Ovary (tissue), 9 donors: Measurements from ENCODE around the gene RASL10A. TPM values are rescaled to one million over a fixed set of nuclear protein-coding genes. Genes with fewer than 3 reads are reported as not detected.

Experiments used
- DNase-seq, 5 donors: peaks; one replicate each; pipeline ENCODE4 v3.0.0-alpha.2; 2019 to 2020
- H3K27ac ChIP-seq, 2 donors: fragments of 200-600 bp; one replicate each; pipeline versions ENCODE4 v1.5.1 to v1.8.0; 2019 to 2022
- H3K27me3 ChIP-seq: fragments of 200-600 bp; one replicate; pipeline ENCODE4 v1.8.0; 2022
- H3K36me3 ChIP-seq: fragments of 200-600 bp; sonication (generic); one replicate; pipeline ENCODE4 v1.5.1; 2019
- H3K4me1 ChIP-seq: one replicate; pipeline ENCODE4 v1.8.1; 2013; ENCODE audit warnings: mild to moderate bottlenecking, moderate library complexity; ENCODE audit not compliant: insufficient read depth
- H3K4me3 ChIP-seq: fragments of 200-600 bp; sonication (generic); one replicate; pipeline ENCODE4 v1.5.1; 2017
- H3K9me3 ChIP-seq, 2 donors: fragments of 200-600 bp in 1 of 2; sonication (generic) in 1 of 2; one replicate each; pipeline versions ENCODE4 v1.5.1 to v1.8.1; 2013 to 2019; ENCODE audit warnings: mild to moderate bottlenecking in 1 of 2, moderate library complexity in 1 of 2
- EP300 ChIP-seq: sonication (generic); formaldehyde crosslinking; IDR thresholded peaks from one replicate; pipeline ENCODE4 v1.6.1; 2017; ENCODE audit warnings: antibody characterized with exemption
- POLR2A ChIP-seq: fragments of 450-650 bp; IDR thresholded peaks from one replicate; pipeline ENCODE4 v1.6.1; 2017; ENCODE audit warnings: antibody characterized with exemption, mild to moderate bottlenecking, moderate library complexity
- WGBS, 3 donors: extraction: QIAGEN DNeasy Blood & Tissue Kit in 1 of 3; methylation state at CpG; one replicate each; pipeline versions ENCODE4 v1.1.5 to v1.1.7; 2013 to 2017; 5-methylcytosine and 5-hydroxymethylcytosine counted together
- intact Hi-C, 4 donors: fragments of 100-400 bp; cut with DNase I; formaldehyde crosslinking; loops; one replicate each; pipeline versions ENCODE4 v1.11.0 to v1.15.1; 2022 to 2023
- polyA plus RNA-seq, 2 donors: library from polyadenylated mRNA; stranded (reverse); fragments of 200-250 nt in 1 of 2; fragments of 350-450 nt in 1 of 2; fragmentation: Illumina TruSeq in 1 of 2; extraction: RNeasy Lipid Tissue Mini Kit (QIAGEN cat#74804) in 1 of 2; gene quantifications; one replicate each; pipeline ENCODE4 v1.2.3, GENCODE V29; 2013 to 2014
- total RNA-seq, 7 donors: library from RNA; depleted of rRNA in 2 of 7; stranded (reverse); fragments of >200 nt in 2 of 7; fragmentation: NEBNext Ultra II Directional in 3 of 7; extraction: Animal tissue kit (Norgen Biotek cat#: 25700) in 3 of 7; gene quantifications; one replicate each; pipeline versions ENCODE4 v1.1.0 to v1.2.4, GENCODE V29; 2016 to 2023
- TF ChIP-seq, protein P1 (sequence below), 3 donors: fragments of 450-650 bp in 2 of 3; fragments of 200-600 bp in 1 of 3; IDR thresholded peaks; one replicate each; pipeline versions ENCODE4 v1.5.1 to v1.8.0; 2016 to 2022; ENCODE audit warnings: antibody characterized with exemption in 3 of 3, mild to moderate bottlenecking in 1 of 3
- donor health status: DM: no; HTN: no; CAD: no; lungs with moderate emphysema.
- donor health status: DM: no; HTN: no; CAD: no.
- donor health status: Bipolar disorder and iron deficiency.
- donor health status: DM: yes; HTN: yes; CAD: no.
- donor health status: DM: no; HTN: no; CAD: no.
- donor health status: DM: yes; HTN: yes; CAD: no.

The RASL10A gene
- total and polyA plus RNA-seq, 9 donors, result 0.22 to 0.53 (median 0.40) TPM; not detected in 3

DNA sequence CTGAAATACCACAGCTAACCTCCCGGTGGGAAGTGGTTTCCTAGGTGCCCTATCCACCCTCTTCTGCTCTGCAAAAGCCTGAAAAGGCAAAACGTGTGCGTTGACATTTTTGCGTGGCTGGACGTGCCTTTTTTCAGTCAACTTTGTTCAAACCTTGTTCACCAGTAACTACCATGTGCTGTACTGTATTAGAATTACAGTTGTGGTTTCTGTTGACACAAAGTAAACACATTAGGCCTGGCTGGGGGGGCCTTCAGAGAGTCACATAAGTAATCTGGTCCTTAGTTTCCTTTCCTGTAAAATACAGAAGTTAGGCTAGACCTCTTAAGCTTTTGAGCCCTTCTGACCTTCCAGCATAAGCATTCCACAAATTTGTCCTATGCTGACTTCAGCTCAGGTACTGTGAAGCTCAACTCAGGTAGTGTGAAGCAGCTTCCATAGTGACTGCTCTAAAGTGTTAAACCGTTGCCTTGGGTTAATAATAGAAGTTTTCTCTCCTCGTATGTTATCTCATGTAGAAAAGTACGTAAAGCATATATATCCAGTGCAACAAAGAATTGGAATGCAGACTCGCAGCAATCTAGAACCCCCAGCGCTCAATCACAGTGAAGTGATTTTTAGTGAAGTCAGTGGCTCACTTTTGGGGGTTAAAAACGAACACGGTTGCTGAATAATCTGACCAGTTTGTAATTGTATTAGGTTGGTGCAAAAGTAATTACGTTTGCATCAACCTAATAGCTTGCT is 45.6 kb downstream of the RASL10A start:
- Histone ChIP-seq H3K36me3 (no peaks in the 10 kb centered on the region), H3K27ac (no peak overlapping the region), H3K27me3 (no peaks in the 10 kb centered on the region), H3K4me1 (peaks cover 11% of the 10 kb centered on the region), H3K4me3 (peak overlapping the region; percentile 98), H3K9me3 (no peaks in the 10 kb centered on the region)
- WGBS, 3 donors, result 9 to 10% (median 9%) methylated on average over 13 of the region's 13 CpGs
- peak in 1 of 5 donors; percentile 13 for DNase-seq
- intact Hi-C loops, result no loop called here
- TF ChIP-seq POLR2A, result no peak
- no peak for TF ChIP-seq EP300
- TF ChIP-seq, protein P1, sequence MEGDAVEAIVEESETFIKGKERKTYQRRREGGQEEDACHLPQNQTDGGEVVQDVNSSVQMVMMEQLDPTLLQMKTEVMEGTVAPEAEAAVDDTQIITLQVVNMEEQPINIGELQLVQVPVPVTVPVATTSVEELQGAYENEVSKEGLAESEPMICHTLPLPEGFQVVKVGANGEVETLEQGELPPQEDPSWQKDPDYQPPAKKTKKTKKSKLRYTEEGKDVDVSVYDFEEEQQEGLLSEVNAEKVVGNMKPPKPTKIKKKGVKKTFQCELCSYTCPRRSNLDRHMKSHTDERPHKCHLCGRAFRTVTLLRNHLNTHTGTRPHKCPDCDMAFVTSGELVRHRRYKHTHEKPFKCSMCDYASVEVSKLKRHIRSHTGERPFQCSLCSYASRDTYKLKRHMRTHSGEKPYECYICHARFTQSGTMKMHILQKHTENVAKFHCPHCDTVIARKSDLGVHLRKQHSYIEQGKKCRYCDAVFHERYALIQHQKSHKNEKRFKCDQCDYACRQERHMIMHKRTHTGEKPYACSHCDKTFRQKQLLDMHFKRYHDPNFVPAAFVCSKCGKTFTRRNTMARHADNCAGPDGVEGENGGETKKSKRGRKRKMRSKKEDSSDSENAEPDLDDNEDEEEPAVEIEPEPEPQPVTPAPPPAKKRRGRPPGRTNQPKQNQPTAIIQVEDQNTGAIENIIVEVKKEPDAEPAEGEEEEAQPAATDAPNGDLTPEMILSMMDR (IDR thresholded peaks at IDR 0.05), result no peak

- Histone ChIP-seq H3K27me3 (no peaks in the 10 kb centered on the region), H3K9me3 (no peaks in the 10 kb centered on the region), H3K4me3 (peak overlapping the region; percentile 98), H3K36me3 (no peaks in the 10 kb centered on the region), H3K27ac (peak overlapping the region; percentile 84 to 99), H3K4me1 (peaks cover 11% of the 10 kb centered on the region)
- TF ChIP-seq, protein P1 (IDR thresholded peaks at IDR 0.05), result no peak
- TF ChIP-seq EP300 (no peak), POLR2A (no peak)
- WGBS, 3 donors, result 1 to 2% (median 1%) methylated on average over 14 of the region's 14 CpGs
- DNase-seq, result peak in 1 of 5 donors; percentile 12
- intact Hi-C loops, result no loop called here
These were observed 46.3 kb downstream of the RASL10A start for GRCh38 chr22:29269230-29269604.

GRCh38 chr22:29268511-29269229 is 46.8 kb downstream of the RASL10A start:
- H3K36me3 ChIP-seq, result no peaks in the 10 kb centered on the region
- whole genome bisulfite sequencing, 3 donors, result 0 to 1% (median 1%) methylated on average over 33 to 51 of the region's 51 CpGs
- no peaks in the 10 kb centered on the region for H3K9me3 ChIP-seq
- H3K4me1 ChIP-seq, result peaks cover 11% of the 10 kb centered on the region
- peak overlapping the region; percentile 84 to 99 for H3K27ac ChIP-seq
- TF ChIP-seq POLR2A (no peak), EP300 (no peak)
- TF ChIP-seq, protein P1 (IDR thresholded peaks at IDR 0.05), result peak in 2 of 3 donors; percentile 2 to 4
- peak overlapping the region; percentile 98 for H3K4me3 ChIP-seq
- intact Hi-C loops, result no loop called here
- peak; percentile 73 to 86 (median 81) for DNase-seq
- no peaks in the 10 kb centered on the region for H3K27me3 ChIP-seq

GRCh38 chr22:29267858-29268510 is 47.5 kb downstream of the RASL10A start, which contains the start of the genes EWSR1 and RHBDD3:
EWSR1 (plus strand) TSS chr22:29268268; CDS start chr22:29268337, 69 bp downstream.
RHBDD3 (minus strand) TSS chr22:29267981; CDS start chr22:29265626, 2,355 bp downstream.
- H3K4me1 ChIP-seq, result peaks cover 11% of the 10 kb centered on the region
- WGBS, 3 donors, result 0 to 1% (median 0%) methylated on average over 51 to 67 of the region's 67 CpGs
- intact Hi-C loops, result no loop called here

More at GRCh38 chr22:29267858-29268510, 47.5 kb downstream of the RASL10A start, which contains the start of the genes EWSR1 and RHBDD3:
- peak within 1 kb of the TSS; percentile 84 to 99 for H3K27ac ChIP-seq
- no peaks in the 10 kb centered on the region for H3K27me3 ChIP-seq
- peak; percentile 86 for TF ChIP-seq POLR2A
- no peak for TF ChIP-seq EP300
- TF ChIP-seq, protein P1 (IDR thresholded peaks at IDR 0.05), result peak in 1 of 3 donors; percentile 1
- peak; percentile 95 to 98 (median 96) for DNase-seq
- no peaks in the 10 kb centered on the region for H3K9me3 ChIP-seq
- H3K36me3 ChIP-seq, result no peaks in the 10 kb centered on the region
- peak within 1 kb of the TSS; percentile 98 for H3K4me3 ChIP-seq
